Sigmoid colon (tissue), 4 donors: ENCODE results near the gene EPHA10.

ENCODE experiments used
- CTCF ChIP-seq, 4 experiments: fragments of 450-650 bp in 3 of 4; fragments of 200-600 bp in 1 of 4; IDR thresholded peaks; one replicate each; pipeline ENCODE4 v1.5.1; 2016 to 2019; ENCODE audit warnings: antibody characterized with exemption in 4 of 4, mild to moderate bottlenecking in 3 of 4, moderate library complexity in 2 of 4
- EP300 ChIP-seq, 4 donors: sonication (generic); formaldehyde crosslinking; IDR thresholded peaks; one replicate each; pipeline ENCODE4 v1.6.1; 2017; ENCODE audit warnings: antibody characterized with exemption in 4 of 4
- POLR2A ChIP-seq, 2 donors: fragments of 450-650 bp; IDR thresholded peaks; one replicate each; pipeline ENCODE4 v1.6.1; 2016; ENCODE audit warnings: antibody characterized with exemption in 2 of 2, mild to moderate bottlenecking in 2 of 2, moderate library complexity in 2 of 2
- POLR2AphosphoS5 ChIP-seq, 4 donors: sonication (generic); formaldehyde crosslinking; IDR thresholded peaks; one replicate each; pipeline ENCODE4 v1.6.1; 2017; ENCODE audit warnings: antibody characterized with exemption in 4 of 4

GRCh38 chr1:37811027-37811655 lies 46.2 kb upstream of the EPHA10 start:
- TF ChIP-seq POLR2A (IDR thresholded peaks at IDR 0.05) (no peak), CTCF (IDR thresholded peaks at IDR 0.05) (peak in 3 of 4 experiments; percentile 39 to 53 (median 53)), POLR2AphosphoS5 (IDR thresholded peaks at IDR 0.05) (peak in 1 of 4 donors; percentile 10), EP300 (IDR thresholded peaks at IDR 0.05) (no peak)
